WERI-Rb-1 (cell line): ENCODE results near the gene CAPN11.
A peak's percentile ranks its signal among the peaks of the same experiment; 100 is the strongest.

Experiments
- DNase-seq: peaks from one replicate; pipeline ENCODE4 v3.0.0-alpha.2; 2020
- H3K27ac ChIP-seq: fragments of 250-450 bp; sonication (Bioruptor Pico); 2 replicates; pipeline ENCODE4 v1.5.1; 2020; ENCODE audit warnings: mild to moderate bottlenecking, moderate library complexity
- H3K27me3 ChIP-seq: fragments of 250-450 bp; sonication (Bioruptor Pico); 2 replicates; pipeline ENCODE4 v1.5.1; 2021; ENCODE audit warnings: mild to moderate bottlenecking, low read depth, moderate library complexity; ENCODE audit not compliant: insufficient read depth, severe bottlenecking
- H3K36me3 ChIP-seq: fragments of 250-450 bp; sonication (Bioruptor Pico); 2 replicates; pipeline ENCODE4 v1.5.1; 2020; ENCODE audit warnings: mild to moderate bottlenecking, moderate library complexity
- H3K4me3 ChIP-seq: 2 replicates; pipeline ENCODE4 v1.5.1; 2011; ENCODE audit warnings: low read depth, mild to moderate bottlenecking, control low read depth, low read length
- H3K9me3 ChIP-seq: fragments of 250-450 bp; sonication (Bioruptor Pico); 2 replicates; pipeline ENCODE4 v1.5.1; 2021; ENCODE audit warnings: mild to moderate bottlenecking, moderate library complexity; ENCODE audit not compliant: severe bottlenecking
- TF ChIP-seq, protein P1 (sequence below): IDR thresholded peaks from 2 replicates; pipeline ENCODE4 v1.5.1; 2011; ENCODE audit warnings: low read depth, mild to moderate bottlenecking, control low read depth, inconsistent platforms, low read length

CAPN11 gene

DNA sequence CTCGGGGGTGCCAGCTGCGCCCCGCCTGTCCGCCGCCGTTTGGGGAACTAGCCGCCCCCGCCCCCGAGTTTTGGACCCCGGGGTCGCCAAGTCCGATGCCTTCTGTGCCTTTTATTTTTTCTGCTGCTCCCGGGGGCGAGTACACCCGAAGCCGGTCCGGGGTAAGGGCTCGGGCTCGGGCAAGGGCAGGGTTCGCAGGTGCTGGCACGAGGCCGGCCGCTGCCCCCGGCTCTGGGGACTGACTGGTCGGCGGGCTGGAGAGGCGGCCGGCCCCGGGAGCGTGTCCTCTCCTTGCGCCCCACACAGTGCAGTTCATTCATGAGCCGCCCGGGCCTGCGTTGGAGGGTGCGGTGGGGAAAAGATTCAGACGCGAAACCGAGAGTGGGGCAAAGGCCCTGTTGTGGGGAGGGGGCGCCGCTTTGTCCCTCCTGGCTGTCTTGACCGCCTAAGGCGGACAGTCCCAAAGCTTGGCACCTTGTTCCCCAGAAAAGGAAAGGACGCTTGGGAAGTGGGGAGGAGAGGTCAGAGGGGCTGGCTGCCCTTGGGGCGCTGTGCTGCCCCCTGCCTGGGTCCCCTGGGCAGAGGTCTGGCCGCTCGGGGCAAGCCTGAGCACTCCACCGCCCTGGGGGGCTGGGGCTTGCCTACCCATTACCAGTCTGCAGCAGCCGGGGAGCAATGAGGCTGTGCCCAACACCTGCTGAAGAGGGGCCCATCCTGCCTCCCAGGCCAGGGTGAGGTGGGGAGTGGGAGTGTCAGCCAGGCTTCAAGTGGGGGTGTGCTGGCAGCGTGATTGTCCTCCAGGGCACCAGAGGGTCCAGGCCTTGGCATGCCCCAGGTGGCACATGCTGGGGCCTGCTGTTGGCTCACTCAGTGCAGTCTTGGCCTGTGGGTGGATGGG lies 30.4 kb upstream of the CAPN11 start:
- Histone ChIP-seq H3K27ac (peak overlapping the region; percentile 75), H3K4me3 (peak overlapping the region; percentile 85), H3K9me3 (no peaks in the 10 kb centered on the region), H3K36me3 (peaks cover 38% of the 10 kb centered on the region), H3K27me3 (no peaks in the 10 kb centered on the region)
- TF ChIP-seq, protein P1, sequence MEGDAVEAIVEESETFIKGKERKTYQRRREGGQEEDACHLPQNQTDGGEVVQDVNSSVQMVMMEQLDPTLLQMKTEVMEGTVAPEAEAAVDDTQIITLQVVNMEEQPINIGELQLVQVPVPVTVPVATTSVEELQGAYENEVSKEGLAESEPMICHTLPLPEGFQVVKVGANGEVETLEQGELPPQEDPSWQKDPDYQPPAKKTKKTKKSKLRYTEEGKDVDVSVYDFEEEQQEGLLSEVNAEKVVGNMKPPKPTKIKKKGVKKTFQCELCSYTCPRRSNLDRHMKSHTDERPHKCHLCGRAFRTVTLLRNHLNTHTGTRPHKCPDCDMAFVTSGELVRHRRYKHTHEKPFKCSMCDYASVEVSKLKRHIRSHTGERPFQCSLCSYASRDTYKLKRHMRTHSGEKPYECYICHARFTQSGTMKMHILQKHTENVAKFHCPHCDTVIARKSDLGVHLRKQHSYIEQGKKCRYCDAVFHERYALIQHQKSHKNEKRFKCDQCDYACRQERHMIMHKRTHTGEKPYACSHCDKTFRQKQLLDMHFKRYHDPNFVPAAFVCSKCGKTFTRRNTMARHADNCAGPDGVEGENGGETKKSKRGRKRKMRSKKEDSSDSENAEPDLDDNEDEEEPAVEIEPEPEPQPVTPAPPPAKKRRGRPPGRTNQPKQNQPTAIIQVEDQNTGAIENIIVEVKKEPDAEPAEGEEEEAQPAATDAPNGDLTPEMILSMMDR: peak; percentile 52
- peak; percentile 71 for DNase-seq

GRCh38 chr6:44129841-44130322 lies 28.7 kb upstream of the CAPN11 start:
- Histone ChIP-seq H3K36me3 (peaks cover 28% of the 10 kb centered on the region), H3K4me3 (no peak overlapping the region), H3K27me3 (no peaks in the 10 kb centered on the region), H3K27ac (no peak overlapping the region), H3K9me3 (no peaks in the 10 kb centered on the region)
- no peak for DNase-seq
- TF ChIP-seq, protein P1: no peak

DNA sequence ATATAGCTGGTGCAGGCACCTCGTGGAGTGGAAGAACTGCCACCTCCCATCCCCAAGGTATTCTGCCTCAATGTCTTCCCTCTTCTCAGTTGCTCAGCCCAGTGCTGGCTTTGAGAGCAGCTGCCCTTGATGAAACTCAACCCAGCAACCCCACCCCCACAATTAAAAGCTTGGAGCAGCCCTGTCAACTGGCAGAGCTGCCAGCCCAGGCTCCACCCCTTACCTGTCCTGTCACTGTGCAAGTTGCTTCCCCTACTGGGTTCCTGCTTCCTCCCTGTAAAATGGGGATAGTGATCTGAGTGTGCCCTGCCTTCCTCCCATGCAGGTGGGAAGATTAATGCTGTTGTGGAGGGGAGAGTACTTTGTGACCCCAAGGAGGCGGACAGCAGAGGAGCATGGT lies 26.7 kb upstream of the CAPN11 start:
- H3K4me3 ChIP-seq: no peak overlapping the region
- DNase-seq: peak; percentile 24
- H3K27ac ChIP-seq: no peak overlapping the region
- peaks cover 29% of the 10 kb centered on the region for H3K36me3 ChIP-seq
- H3K9me3 ChIP-seq: no peaks in the 10 kb centered on the region
- TF ChIP-seq, protein P1: no peak
- no peaks in the 10 kb centered on the region for H3K27me3 ChIP-seq

- TF ChIP-seq, protein P1: no peak
- H3K27ac ChIP-seq: no peak overlapping the region
- H3K36me3 ChIP-seq: peaks cover 35% of the 10 kb centered on the region
- no peak overlapping the region for H3K4me3 ChIP-seq
- no peaks in the 10 kb centered on the region for H3K27me3 ChIP-seq
- DNase-seq: no peak
- no peaks in the 10 kb centered on the region for H3K9me3 ChIP-seq
These were observed 26.1 kb upstream of the CAPN11 start for GRCh38 chr6:44132476-44132875.

DNA sequence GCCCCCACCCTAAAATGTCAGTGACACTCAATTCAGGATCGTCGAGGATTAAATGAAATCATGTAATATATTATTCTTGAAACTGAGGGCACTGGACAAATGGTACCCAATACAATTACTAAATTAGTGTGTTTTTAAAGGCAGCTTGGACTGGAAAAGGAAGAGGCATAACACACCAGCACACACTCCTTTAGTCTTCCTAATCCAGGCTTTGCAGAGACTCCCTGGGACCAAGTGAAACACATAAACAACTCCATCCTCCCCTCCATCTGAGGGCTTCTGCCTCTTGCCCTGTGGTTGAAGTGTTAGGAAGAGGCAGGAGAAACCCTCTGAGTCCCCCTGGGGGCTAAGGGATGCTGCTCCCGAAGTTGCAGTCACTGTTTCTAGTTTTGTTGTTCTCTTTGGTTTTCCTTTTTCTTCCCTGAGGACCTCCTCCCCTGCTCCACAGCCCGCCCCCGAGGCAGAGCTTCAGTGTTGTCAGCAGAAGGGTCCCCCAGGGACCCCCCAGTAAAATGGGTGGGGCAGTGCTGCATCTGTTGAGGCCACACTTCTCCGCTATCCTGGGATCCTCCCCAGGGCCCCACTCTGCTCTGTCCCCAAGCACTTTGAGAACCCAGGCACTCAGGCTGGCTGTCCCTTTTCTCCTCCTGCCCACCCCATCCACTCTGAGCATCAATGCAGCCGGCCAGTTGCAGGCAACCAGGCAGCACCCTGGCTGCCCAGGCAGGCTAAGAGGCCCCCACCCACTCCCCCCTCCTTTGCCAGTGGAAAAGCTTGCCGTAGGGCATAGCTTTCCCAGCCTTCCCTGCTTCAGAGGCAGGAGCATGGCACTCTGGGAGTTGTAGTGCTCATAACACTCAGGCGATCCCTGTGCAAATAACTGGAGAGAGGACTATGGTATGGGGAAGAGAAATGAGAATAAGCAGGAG lies 25.4 kb upstream of the CAPN11 start:
- TF ChIP-seq, protein P1: no peak
- Histone ChIP-seq H3K4me3 (no peak overlapping the region), H3K36me3 (peaks cover 35% of the 10 kb centered on the region), H3K9me3 (no peaks in the 10 kb centered on the region), H3K27me3 (no peaks in the 10 kb centered on the region), H3K27ac (peak overlapping the region; percentile 0; the same call in 1 of the 2 replicates)
- DNase-seq: peak; percentile 86
